DOHH2 (cell line): ENCODE measurements around the gene CYP4V2.

Experiments
- H3F3A ChIP-seq: fragments of 200-600 bp; sonication (generic), shearing (Covaris generic); 2 replicates; pipeline ENCODE4 v1.6.0; 2016; ENCODE audit warnings: antibody characterized with exemption, mild to moderate bottlenecking; ENCODE audit not compliant: control insufficient read depth, insufficient read depth
- H3K27ac ChIP-seq: fragments of 200-600 bp; sonication (generic); 2 replicates; pipeline ENCODE4 v1.5.1; 2014; ENCODE audit warnings: low read depth, mild to moderate bottlenecking, low read length, moderate library complexity
- H3K27me3 ChIP-seq: fragments of 200-600 bp; sonication (generic); 2 replicates; pipeline ENCODE4 v1.6.1; 2014; ENCODE audit warnings: mild to moderate bottlenecking, low read length, mixed read lengths; ENCODE audit not compliant: control insufficient read depth
- H3K36me3 ChIP-seq: fragments of 200-600 bp; sonication (generic); 2 replicates; pipeline ENCODE4 v1.6.1; 2014; ENCODE audit warnings: mild to moderate bottlenecking, low read length, moderate library complexity, mixed read lengths; ENCODE audit not compliant: control insufficient read depth
- H3K4me1 ChIP-seq: fragments of 200-600 bp; sonication (generic); 2 replicates; pipeline ENCODE4 v1.6.1; 2014; ENCODE audit warnings: mild to moderate bottlenecking, low read length, mixed read lengths; ENCODE audit not compliant: control insufficient read depth
- H3K4me2 ChIP-seq: fragments of 200-600 bp; sonication (generic); 2 replicates; pipeline ENCODE4 v1.6.0; 2014; ENCODE audit warnings: mild to moderate bottlenecking, low read length, moderate library complexity
- H3K4me3 ChIP-seq: fragments of 200-600 bp; sonication (generic); 2 replicates; pipeline ENCODE4 v1.5.1; 2014; ENCODE audit warnings: mild to moderate bottlenecking, low read length, mixed read lengths
- H3K79me2 ChIP-seq: fragments of 200-600 bp; sonication (generic); 2 replicates; pipeline ENCODE4 v1.6.1; 2014; ENCODE audit warnings: mild to moderate bottlenecking, low read length, mixed read lengths; ENCODE audit not compliant: control insufficient read depth
- H3K9me2 ChIP-seq: fragments of 200-600 bp; sonication (generic); replicated peaks from 2 replicates; pipeline ENCODE4 v1.6.1; 2014; ENCODE audit warnings: mild to moderate bottlenecking, low read length, mixed read lengths; ENCODE audit not compliant: control insufficient read depth
- H3K9me3 ChIP-seq: fragments of 200-600 bp; sonication (generic); 2 replicates; pipeline ENCODE4 v1.6.1; 2014; ENCODE audit warnings: antibody characterized with exemption, low read length, mixed read lengths; ENCODE audit not compliant: control insufficient read depth, insufficient read depth
- H4K20me1 ChIP-seq: fragments of 200-600 bp; sonication (generic); 2 replicates; pipeline ENCODE4 v1.6.0; 2014; ENCODE audit warnings: low read depth, mild to moderate bottlenecking, antibody characterized with exemption, low read length, moderate library complexity; ENCODE audit not compliant: control insufficient read depth, insufficient read depth
- CTCF ChIP-seq: fragments of 200-600 bp; sonication (generic); IDR thresholded peaks from one replicate; pipeline ENCODE4 v1.5.1; 2014; ENCODE audit warnings: antibody characterized with exemption, mild to moderate bottlenecking, low read depth, low read length; ENCODE audit not compliant: poor library complexity, severe bottlenecking
- EZH2phosphoT487 ChIP-seq: fragments of 200-600 bp; sonication (generic); IDR thresholded peaks from 2 replicates; pipeline ENCODE4 v1.6.1; 2017; ENCODE audit warnings: borderline replicate concordance, mild to moderate bottlenecking, antibody characterized with exemption, low read length, moderate library complexity, mixed read lengths

CYP4V2 gene

GRCh38 chr4:186196063-186196462 is 4.7 kb downstream of the CYP4V2 start:
- Histone ChIP-seq H3K27ac (no peak overlapping the region), H3K9me2 (no peaks in the 10 kb centered on the region), H3F3A (no peaks in the 10 kb centered on the region), H3K79me2 (peaks cover 21% of the 10 kb centered on the region), H3K4me1 (peaks cover 21% of the 10 kb centered on the region), H3K27me3 (no peaks in the 10 kb centered on the region), H3K4me3 (no peak overlapping the region), H4K20me1 (no peaks in the 10 kb centered on the region), H3K4me2 (no peak overlapping the region), H3K36me3 (peaks cover 20% of the 10 kb centered on the region), H3K9me3 (no peaks in the 10 kb centered on the region)
- no peak for TF ChIP-seq EZH2phosphoT487
- no peak for TF ChIP-seq CTCF

DNA sequence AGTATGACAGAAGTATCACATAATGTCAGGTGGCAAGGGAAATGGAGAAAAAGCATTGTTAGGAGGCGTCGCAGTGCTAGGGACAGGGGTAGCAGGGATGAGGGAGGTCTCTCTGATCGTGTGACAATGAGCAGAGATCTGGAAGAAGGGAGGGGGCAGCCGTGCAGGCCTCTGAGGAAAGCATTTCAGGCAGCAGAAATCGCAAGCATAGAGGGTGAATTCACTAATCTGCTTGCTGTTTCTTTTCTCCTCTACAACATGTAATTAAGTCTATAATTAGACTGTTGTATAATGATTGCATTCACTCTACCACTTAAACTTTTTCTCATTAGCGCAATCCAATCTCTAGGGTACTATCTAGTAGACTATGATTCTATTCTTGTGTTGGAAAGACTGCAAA is 9.1 kb downstream of the CYP4V2 start:
- no peaks in the 10 kb centered on the region for H4K20me1 ChIP-seq
- peaks cover 10% of the 10 kb centered on the region for H3K36me3 ChIP-seq
- TF ChIP-seq CTCF (no peak), EZH2phosphoT487 (no peak)
- H3K4me3 ChIP-seq = no peak overlapping the region
- H3K27me3 ChIP-seq = no peaks in the 10 kb centered on the region
- no peaks in the 10 kb centered on the region for H3K79me2 ChIP-seq
- no peaks in the 10 kb centered on the region for H3K9me3 ChIP-seq
- H3K27ac ChIP-seq = no peak overlapping the region
- peaks cover 45% of the 10 kb centered on the region for H3K4me1 ChIP-seq
- H3K9me2 ChIP-seq = no peaks in the 10 kb centered on the region
- H3K4me2 ChIP-seq = no peak overlapping the region
- H3F3A ChIP-seq = peaks cover 15% of the 10 kb centered on the region

DNA sequence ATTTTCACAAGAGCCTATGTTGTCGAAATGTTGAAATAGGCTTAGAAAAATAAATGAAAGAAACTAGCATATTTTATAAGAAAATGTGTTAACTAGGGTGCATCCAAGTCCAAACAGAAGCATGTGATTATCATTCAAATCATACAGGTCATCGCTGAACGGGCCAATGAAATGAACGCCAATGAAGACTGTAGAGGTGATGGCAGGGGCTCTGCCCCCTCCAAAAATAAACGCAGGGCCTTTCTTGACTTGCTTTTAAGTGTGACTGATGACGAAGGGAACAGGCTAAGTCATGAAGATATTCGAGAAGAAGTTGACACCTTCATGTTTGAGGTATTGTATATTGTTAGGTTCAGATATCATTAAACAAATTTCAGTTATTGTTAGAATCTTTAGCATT is 9.6 kb downstream of the CYP4V2 start:
- no peak overlapping the region for H3K4me3 ChIP-seq
- no peak for TF ChIP-seq CTCF
- no peak for TF ChIP-seq EZH2phosphoT487

More for the DNA sequence above, 9.6 kb downstream of the CYP4V2 start:
- Histone ChIP-seq H3K9me2 (no peaks in the 10 kb centered on the region), H3K9me3 (no peaks in the 10 kb centered on the region), H3K27ac (no peak overlapping the region), H3K79me2 (no peaks in the 10 kb centered on the region), H3K4me2 (no peak overlapping the region), H3K4me1 (peaks cover 46% of the 10 kb centered on the region), H3K27me3 (no peaks in the 10 kb centered on the region), H3K36me3 (peaks cover 6% of the 10 kb centered on the region), H3F3A (peaks cover 15% of the 10 kb centered on the region), H4K20me1 (no peaks in the 10 kb centered on the region)
